Superior temporal gyrus (tissue), 1 donor: ENCODE measurements around the gene PXDN.
"Not testable (repeated sequence)": the region's sequence is repeated elsewhere in the genome, so short reads cannot be mapped to it uniquely, and the experiment has no call there.

ENCODE experiments used
- DNase-seq: peaks from one replicate; pipeline ENCODE4 v3.0.0-alpha.2; 2016; ENCODE audit errors: extremely low spot score

Gene PXDN

DNA sequence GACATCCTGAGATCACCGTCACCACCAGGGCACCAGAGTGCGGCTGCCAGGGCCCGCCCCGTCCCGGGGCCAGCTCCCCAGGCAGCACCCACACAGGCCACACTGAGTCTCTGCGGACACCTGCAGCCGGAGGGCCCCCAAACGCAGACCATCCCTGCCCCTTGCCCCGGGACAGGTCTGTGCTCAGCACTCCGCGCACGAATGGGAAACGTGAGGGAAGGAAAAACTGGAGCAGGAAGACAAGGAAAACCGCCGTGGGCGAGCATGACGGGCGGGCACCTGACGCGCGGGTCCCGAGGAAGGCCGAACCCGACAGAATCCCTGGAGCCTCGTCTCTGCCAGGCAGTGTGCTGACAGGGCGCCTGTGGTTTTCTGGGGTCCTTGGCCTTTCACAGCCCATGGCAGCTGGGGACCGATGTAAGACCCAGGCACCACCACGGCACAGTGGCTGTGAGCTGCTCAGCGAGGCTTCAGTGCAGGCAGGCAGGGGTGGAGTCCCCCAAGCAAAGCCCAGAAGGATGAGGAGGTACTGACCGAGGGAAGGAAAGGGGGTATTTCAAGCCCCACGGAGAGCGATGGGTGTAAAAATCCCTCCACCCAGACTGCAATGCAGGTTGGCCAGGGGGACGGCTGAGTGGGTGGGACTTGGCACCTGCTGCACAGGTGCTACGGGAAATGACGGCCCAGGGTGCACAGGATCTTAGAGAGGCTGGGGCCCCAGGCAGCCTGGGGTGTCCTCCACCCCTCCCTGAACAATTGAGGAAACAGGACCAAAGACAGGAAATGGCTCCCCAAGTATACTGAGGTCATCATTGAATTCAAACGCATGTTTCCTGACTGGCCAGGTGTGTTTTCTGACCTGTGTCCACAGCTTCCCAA, 59.0 kb downstream of the PXDN start:
- DNase-seq: no peak

DNA sequence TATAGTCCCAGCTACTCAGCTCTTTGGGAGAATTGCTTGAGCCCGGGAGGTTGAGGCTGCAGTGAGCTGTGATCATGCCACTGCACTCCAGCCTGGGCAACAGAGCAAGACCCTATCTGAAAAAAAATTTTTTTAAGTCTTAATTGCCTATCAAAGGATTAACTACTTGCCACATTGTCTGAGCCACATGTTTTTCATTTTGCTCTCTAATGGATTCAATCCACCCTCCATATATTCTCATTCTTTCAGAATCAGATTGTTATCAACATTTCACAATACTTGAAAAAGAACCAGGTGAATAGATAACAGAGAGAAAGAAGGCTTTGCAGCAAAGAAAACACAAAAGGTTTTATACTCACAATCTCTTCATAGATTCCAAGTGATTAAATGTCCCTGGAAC, 61.0 kb downstream of the PXDN start:
- DNase-seq: no peak

DNA sequence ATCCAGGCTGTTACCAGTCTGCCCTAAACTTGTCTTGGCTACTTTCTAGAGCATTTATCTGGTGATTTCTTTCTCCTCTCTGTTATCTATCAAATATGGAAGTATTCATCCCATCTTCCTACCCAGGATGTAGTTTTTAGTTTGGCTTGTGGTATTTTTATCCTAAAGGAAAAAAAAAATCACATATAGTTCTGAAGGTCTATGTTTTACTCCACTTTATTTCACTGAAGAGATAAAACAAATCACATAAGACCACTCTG, 62.2 kb downstream of the PXDN start:
- no peak for DNase-seq

DNA sequence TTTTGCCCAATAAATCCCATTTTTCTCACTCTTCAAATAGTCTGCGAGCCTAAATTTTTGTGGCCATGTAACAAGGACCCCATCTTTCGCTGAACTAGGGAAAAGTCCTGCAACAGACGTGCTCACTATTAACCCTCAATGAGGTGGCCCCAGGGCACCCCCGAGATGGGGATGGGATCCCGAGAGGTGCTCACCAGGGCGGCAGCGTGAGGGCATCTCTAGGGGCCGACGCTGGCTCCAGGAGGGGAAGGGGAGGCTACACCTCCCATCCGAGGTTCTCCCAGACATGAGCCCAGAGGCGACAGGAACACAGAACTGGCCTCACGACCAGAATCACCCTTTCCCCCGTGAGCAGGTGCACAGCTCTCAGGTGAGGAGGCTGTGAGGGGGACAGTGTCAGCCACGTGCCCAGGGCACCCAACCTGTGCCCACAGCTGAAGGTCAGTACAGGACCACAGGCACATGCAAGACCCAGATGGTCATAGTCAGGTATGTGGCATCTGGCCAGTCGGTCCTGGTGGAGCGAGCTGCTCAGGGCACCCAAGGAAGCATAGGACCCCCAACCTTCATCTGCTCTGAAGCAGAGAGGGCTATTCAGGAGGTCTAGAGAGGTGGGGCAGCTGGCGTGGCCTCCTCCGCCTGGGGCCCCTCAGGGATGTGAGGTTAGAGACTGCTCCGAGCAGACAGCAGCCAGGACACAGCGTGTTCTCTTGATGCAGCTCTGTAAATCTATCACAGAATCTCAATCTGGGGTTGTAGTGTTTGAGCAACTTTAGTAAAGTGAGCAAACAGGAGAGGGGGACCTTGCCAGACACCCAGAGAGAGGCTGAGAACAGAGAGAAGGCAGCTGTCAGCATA, 62.8 kb downstream of the PXDN start:
- no peak for DNase-seq

DNA sequence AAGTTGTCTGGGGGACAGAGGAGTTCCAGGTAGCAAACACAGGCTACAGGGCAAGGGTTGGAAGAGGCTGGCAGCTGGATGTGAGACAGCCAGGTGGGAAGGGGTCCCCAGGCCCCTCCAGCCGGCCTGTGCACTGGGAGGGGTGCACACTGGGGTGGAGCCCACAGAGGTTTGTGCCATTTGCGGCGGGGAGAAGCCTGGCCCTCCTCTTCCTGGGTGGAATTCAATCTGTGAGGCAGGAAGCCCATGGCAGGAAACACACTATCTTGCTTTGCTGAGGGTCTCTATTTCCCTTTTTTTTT, 63.3 kb downstream of the PXDN start:
- no peak for DNase-seq

DNA sequence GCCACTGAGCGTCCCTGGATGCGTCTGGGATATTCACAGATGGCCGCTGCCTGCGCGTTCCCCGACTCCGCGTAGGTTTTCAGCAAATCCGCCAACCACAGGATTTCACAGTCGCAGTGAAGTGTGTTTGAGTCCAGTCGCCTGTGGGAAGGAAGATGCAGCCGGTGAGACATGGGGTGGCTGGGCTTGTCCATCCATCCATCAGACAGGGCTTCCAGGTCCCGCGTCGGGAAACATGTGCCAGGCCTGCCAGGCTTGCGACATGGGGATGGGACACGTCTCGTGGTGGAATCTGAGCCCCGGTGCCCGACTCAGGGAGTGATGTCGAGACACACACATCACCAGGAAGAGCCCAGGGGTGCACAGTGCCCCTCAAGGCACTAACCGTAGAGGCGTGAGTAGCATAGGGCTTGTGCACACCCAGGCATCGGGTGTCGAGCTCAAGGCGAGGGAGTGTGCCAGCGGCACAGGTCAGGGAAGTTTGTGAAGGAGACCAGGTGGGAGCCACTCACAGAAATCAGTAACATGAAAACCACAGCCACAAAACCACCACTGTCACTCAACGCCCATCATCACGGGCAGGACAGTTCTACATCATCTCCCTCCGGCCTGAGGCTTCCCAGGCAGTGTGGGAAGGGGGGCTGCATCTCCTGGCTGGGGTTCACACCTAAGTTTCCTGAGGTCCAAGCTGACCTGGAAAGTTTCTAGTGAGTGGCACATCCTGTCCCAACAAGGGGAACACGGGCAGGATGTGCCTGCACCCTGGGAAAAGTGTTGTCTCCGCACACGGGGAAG, 63.9 kb downstream of the PXDN start:
- DNase-seq: no peak

DNA sequence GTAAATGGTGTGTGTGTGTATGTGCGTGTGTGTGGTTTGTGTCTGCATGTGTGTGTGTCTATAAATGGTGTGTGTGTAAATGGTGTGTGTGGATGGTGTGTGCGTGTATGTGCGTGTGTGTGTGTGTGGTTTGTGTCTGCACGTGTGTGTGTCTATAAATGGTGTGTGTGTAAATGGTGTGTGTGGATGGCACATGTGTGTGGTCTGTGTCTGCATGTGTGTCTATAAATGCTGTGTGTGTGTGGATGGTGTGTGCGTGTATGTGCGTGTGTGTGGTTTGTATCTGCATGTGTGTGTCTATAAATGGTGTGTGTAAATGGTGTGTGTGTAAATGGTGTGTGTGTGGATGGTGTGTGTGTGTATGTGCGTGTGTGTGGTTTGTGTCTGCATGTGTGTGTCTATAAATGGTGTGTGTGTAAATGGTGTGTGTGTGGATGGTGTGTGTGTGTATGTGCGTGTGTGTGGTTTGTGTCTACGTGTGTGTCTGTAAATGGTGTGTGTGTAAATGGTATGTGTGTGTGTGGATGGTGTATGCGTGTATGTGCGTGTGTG, 64.8 kb downstream of the PXDN start:
- DNase-seq: not testable (repeated sequence)

DNA sequence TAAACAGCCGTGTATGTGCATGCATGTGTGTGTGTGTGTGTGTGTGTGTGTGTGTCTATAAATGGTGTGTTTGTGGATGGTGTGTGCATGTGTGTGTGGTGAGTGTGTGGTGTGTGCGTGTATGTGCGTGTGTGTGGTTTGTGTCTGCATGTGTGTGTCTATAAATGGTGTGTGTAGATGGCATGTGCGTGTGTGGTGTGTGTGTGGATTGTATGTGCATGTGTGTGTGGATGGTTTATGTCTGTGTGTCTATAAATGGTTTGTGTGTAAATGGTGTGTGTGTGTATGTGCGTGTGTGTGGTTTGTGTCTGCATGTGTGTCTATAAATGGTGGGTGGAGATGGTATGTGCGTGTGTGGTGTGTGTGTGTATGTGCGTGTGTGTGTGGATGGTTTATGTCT, 65.2 kb downstream of the PXDN start:
- DNase-seq: not testable (repeated sequence)

DNA sequence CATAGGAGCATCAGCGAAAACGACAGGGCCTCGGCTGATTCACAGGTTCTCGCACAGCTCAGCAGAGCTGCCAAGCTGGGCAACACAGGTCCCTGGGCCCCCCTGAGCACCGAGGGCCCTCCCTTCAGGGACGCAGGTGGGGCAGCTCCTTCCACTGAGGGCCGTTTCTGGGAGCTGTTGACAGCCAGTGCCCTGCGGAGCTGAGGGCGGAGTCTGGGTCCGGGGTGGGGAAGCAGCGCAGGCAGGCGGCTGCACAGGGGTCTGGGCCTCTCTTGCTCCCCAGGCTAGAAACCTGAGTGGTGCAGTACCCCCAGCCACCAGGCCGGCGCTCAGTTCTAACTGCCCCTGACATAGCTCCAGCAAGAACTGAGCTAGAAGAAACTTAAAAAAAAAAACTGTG, 65.7 kb downstream of the PXDN start:
- no peak for DNase-seq

DNA sequence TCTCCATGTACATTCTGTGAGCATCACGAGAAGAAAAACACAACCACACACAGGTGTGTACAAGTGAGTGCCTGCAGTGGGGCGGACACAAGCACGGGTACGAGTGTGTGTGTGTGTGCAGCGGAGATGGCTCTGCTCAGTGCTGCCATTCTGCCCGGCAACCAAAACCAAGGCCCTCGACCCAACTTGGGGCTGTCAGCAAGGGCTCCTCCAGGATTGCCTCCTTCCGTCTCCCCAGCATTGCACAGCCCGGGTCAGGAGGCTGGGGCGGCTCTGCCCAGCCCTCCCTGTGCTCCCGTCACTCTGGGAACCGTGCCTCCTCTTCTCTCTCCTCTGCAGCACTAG, 66.5 kb downstream of the PXDN start:
- no peak for DNase-seq

DNA sequence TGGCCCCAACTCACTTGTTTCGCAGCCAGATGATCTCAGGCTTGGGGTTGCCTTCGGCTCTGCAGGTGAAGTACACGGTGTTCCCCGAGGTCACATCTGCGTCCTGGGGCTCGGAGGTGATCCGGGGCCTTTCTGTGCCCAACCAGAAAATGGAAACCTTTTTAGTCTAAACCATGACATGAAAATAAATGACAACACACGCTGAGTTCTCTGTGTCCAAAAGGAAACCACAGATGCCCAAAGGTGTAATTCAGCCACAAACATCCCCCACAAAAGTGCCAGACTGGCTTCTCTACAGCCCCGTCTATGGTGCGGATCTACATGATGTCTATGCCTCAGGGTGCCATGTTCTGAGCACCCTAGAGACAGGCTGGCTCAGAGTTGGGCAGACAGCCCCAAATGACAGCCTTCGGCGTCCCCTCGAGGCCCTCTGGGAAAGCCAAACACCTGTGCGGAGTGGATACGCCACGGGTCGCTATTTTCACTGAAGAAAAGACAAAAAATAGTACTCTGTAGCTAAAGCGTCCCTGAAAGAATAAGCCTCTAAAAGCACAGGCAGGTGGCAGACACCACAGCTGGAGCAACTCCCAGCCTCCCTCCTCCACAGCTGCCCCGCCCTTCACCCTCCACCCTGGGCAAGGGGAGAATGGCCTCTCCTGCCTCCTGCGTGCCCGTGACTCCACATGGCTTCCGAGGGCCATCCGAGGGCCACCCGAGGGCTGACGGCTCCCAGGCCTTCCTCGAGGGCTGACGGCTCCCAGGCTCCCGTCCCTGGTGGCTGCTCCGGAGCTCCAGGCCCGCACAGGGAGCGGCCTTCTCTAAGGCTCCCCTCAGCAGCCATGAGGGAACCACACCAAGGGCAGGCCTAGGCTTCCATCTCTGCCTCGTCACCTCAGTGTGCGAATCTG, 67.1 kb downstream of the PXDN start:
- no peak for DNase-seq

DNA sequence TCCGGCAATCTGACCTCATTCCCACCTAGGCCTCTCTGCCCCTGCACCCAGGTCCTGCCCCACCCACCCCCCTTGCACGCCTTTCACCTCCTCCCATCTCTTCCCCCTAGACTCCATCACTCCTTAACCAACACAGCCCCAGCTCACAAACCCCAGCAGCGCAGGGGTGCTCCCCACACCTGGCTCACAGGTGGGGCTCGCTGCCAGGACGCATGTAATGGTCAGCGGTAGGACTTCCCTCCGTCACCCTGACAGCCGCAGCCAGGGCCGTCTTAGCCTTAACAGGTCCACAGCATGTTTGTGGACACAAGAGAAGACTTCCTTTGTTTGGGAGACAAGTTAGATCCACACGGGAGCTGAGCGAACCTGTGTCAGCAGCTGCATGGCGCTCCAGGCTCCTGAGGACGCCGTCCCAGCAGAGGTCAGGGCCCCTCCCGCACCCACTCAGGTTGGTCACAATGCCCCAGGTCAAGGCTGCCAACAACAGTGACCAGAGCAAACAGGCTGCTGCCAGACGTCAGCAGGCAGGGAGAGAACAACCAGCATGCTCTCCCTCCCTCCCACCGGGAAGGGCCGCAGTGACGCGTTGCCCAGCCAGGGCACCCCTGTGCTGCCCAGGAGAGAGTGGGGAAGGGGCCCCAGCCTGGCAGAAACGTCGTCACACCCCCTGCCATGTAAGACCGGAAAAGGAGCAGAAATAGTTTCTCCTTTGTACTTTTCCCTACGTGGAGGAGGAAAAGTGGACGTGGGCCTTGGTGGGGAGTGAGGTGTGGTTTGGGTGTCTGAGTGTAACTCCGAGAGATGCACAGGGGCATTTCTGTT, 68.0 kb downstream of the PXDN start:
- no peak for DNase-seq

DNA sequence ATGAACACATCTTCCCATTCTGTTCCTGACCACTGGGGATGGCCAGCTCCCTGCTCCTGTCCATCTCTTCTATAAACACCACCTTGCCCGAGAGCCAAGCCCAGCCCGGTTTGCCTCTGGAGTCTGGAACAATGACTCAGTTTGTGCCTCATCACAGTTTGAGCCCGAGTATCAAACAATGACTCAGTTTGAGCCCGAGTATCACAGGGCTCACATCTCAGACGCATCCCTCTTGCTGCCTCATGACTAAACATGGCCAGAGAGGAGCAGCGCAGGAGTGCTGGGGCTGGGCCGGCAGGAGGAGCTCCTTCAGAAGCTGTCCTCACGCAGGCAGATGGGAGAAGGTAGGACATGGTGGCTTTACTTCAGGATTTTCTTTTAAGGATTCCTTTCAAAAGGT, 68.7 kb downstream of the PXDN start:
- peak; percentile 64 for DNase-seq

DNA sequence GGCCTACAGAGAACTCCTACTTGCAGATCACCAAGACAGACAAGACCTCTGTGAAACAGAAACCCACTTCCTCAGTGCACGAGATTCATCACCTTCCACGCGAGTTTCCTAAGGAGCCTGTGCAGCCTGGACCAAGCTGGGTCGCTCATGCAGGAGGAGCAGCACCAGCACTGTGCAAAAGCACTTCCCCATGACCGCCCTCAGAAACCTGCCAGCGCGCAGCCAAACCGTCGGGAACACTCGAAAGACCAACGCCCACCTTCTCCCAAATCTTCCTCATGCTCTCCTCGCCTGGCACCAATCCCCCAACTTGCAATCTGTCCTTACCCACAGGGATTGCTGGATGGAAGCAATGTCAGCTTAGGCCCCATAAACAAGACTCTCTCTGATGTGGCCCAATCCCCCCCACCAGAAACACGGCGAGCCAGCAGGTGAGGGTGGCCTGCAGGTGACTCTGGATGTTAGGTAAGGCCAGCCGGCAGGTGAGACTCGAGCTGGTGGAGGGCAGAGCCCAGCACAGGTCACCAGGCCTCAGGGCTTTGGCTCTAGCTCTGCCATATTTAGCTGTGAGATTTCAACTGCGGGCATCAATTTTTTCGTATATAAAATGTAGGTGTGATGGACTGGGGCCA, 69.4 kb downstream of the PXDN start:
- DNase-seq: no peak

DNA sequence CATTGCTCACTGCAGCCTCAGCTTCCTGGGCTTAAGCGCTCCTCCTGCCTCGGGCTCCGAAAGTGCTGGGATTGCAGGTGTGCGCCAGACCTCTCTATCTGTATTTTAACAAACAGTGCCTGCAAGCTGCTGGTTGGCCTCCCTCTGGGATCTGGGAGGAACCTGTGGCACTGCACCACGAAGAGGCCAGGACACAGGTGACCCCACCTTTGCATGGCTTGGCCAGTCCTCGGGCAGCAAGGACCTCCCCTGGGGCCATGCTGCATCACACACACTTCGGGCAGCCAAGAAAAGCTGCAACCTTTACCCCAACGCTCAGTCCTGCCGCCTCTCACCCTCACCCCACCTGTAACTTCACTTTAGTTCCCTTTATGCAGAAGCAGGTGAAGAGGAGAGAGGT, 70.0 kb downstream of the PXDN start:
- DNase-seq: no peak

DNA sequence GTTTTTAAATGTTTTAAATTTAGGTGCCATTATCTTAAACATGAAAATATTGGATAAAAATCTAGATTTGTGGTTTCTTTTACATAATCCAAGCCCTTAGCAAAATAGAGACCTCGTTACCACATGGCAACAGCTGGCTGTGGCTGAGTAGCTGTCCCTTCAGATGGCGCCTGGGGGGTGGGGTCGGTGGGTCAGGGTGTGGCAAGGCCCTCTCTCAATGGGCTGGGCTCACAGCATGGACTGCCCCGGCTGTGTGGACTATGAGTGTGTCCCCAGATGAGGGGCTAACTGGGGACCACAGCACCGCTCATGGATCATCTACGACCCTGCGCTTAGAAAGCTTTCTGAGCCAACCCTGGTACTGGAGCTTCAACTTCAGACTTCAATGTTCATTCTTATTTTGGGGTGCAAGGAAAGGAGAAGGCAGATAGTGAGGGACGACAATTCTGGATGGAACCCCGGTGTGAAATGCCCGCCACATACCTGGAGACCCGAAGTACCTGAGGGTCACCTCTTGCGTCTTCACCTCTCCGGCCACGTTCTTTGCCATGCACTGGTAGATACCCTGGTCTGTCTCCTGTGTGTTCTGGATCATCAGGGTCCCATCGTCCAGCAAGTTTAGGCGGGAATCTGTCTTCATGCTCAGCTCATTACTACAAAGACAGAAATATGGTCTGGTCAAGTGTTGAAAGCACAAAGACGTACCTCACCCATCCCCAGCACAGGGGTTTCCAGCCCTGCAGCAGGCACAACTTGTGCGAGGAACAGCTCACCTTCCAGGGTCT, 71.0 kb downstream of the PXDN start:
- no peak for DNase-seq

DNA sequence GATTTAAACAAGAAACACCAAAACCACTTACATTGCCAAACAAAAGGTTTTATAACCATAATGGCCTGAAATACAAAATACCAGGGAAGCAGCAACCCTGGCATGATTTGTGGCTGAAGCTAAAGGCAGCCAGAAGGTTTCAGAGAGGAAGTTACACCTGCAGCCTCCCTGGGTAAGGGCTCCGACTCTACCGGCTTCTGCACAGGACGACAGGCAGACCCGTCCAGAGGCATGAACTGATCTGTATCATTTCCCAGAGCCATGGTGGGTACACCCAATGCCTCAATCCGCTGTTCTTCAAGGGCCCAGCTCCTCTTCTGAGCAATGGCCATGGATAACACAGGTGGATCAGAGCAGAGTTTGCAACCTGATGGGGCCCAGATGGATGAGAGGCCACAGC, 71.6 kb downstream of the PXDN start:
- no peak for DNase-seq

DNA sequence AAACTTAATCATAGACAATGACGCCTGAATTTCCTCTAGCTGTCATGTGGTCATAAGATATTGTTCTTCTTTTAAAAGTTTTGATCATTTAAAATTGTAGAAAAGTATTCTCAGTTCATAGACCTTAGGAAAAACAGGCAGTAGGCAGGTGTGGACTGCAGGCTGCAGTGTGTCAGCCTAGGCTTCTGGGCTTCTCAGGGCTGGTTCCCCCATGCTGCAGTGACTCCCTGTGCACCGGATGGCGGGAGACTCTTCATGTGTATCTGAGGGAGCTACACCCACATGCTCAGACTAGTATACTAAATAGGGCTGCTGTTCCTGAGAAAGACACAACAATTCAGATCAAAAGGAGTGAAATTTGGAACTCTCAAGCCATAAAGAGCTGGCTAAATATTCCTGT, 72.4 kb downstream of the PXDN start:
- DNase-seq: no peak

DNA sequence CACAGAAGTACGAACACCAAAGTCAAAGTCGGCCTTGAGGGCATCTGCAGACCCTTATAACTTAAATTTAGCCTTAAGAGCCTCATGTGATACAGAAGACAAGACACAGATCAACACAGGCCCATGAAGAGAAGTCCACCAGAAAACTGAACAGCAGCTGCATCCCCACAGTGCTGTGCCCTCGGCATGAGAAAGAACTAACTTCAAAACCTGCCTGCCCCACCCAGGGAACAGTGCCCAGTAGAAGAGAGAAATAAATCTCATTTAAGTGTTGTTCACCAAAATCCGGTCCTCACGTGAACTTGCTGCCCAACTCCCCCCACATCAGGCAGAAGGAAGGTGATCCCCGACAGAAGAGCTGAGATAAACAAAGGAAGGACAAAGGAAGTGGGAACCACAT, 73.7 kb downstream of the PXDN start:
- DNase-seq: no peak
